Activated gamma-delta T cell (primary cell): ENCODE results near the gene EI24.

ENCODE experiments used
- DNase-seq: peaks from one replicate; lab custom pipeline; 2025; lab: John Stamatoyannopoulos, UW

EI24 gene

DNA sequence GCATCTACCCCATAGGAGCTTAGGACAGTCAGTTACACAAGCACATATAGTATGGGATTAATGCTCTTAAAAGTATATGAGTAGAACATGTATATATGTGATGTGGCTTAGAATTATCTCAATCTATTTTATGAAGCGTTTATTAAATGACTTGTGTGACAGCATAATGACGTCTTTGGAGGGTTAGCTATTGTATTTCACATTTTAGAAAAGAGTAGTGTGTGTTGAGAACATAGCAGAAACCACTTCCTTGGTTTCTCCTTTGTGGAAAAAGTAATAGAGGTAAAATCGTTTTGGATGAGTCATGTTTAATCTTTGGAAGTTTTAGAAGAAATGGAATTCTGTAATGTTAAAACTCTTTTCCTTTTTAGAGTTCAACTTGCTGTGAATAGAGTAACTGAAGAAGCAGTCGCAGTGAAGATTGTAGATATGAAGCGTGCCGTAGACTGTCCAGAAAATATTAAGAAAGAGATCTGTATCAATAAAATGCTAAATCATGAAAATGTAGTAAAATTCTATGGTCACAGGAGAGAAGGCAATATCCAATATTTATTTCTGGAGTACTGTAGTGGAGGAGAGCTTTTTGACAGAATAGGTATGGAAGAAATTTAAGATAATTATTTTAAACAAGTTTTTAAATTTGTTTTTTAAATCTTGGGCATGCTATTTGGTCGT lies 58.1 kb downstream of the EI24 start:
- no peak for DNase-seq
